GM12875 (cell line): ENCODE measurements around the gene CPSF3.

Source experiments
- H3K4me3 ChIP-seq: one replicate; pipeline ENCODE4 v1.5.1; 2011; ENCODE audit warnings: low read depth, low read length, control low read depth
- TF ChIP-seq, protein P1 (sequence below): IDR thresholded peaks from 2 replicates; pipeline ENCODE4 v1.5.1; 2011; ENCODE audit warnings: low read depth, mild to moderate bottlenecking, control low read depth, inconsistent platforms, low read length, moderate library complexity, borderline replicate concordance; ENCODE audit not compliant: insufficient read depth

Gene CPSF3

DNA sequence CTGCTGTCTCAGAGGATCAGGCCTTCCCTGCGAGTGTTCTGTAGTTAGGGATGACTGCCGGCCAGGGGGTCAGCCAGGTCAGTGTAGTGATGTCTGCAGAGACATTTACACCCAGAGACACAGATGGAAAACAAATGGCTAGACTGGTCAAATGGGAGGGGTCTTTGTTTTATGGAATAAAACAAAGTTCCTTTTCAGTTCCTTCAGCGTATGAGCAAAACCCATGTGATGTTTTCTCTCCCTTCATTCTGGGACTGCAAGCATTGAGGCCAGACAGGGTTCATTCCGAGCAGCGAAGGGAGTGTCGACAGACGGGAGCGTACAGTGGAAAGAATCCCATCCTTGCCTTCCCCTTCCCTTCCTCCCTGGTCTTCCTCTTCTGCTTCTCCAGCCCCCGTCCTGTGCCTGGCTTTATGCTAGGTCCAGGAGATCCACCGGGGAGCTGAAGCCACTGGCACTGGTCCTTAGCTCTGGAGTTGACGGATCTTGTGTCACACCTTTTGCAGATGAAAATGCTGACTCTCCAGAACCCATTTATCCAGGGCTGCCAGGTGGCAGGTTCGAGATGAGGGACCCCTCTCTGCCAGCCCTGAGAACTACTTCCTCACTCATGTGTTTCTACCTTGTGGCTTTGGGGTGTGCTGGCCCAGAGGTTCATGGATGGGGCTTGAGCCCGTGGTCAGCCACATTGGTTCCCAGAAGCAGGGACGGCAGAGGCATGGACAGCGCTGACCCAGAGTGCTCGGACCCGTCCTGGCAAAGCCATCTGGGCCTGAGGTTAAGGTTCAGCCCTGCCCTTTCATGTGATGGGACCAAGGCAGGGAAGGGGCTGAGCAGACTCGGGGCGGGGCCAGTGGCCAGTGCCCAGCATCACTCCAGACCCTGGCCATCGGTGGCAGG is 24.3 kb upstream of the CPSF3 start:
- TF ChIP-seq, protein P1, sequence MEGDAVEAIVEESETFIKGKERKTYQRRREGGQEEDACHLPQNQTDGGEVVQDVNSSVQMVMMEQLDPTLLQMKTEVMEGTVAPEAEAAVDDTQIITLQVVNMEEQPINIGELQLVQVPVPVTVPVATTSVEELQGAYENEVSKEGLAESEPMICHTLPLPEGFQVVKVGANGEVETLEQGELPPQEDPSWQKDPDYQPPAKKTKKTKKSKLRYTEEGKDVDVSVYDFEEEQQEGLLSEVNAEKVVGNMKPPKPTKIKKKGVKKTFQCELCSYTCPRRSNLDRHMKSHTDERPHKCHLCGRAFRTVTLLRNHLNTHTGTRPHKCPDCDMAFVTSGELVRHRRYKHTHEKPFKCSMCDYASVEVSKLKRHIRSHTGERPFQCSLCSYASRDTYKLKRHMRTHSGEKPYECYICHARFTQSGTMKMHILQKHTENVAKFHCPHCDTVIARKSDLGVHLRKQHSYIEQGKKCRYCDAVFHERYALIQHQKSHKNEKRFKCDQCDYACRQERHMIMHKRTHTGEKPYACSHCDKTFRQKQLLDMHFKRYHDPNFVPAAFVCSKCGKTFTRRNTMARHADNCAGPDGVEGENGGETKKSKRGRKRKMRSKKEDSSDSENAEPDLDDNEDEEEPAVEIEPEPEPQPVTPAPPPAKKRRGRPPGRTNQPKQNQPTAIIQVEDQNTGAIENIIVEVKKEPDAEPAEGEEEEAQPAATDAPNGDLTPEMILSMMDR, result no peak
- H3K4me3 ChIP-seq, result no peak overlapping the region

DNA sequence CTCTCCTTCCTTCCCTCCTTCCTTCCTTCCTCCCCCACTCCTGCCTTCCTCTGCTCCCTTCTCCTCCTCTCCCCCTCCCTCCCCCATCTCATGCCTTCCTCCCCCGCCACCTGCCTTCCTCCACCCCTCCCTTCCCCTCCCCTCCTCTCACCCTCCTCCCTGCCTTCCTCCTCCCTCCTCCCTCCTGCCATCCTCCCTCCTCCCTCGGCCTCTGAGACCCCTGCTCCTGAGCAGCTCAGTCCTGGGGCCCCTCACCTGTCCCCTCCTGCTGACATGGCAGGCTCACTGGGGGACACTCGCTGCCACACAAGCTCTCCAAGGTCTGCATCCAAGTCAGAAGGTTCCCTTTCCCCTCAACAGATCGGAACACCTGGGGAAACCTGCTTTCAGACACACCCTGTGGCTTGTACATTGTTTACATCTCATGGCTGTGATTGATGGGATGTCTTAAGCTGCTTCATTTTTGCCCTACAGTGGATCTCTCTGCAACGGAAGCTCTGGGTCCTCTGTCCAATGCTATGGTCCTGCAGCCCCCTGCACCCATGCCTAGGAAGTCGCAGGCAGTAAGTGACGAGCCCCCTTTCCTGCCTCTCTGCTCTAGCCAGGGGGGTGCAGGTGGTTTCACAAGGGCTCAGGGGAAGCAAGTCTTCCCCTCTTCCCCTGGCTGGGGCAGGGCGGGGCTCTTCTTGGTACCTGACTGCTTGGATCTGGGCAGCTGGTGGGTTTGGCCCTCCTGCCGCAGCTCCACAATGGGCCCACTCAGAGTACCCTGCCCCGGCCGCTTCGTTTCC is 23.0 kb upstream of the CPSF3 start:
- no peak overlapping the region for H3K4me3 ChIP-seq
- TF ChIP-seq, protein P1, result no peak

DNA sequence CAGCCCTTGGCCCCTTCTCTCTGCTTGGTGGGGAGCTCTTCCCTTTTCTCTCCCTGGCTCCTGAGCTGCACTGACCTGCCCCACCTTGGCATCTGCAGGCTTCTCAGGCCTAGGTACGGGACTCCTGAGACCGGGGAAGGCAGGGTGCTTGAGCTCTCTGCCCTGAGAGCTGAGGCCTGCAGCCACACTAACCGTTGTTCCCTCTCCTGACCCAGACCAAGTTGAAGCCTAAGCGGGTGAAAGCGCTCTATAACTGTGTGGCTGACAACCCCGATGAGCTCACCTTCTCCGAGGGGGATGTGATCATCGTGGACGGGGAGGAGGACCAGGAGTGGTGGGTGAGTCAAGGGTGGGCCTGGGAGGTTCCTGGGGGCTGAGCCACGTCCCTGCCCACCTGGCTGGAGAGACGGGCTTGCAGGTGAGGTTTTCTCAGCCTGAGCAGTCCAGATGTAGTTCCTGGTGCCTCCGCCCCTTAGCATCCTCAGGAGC is 22.4 kb upstream of the CPSF3 start:
- TF ChIP-seq, protein P1, result no peak
- H3K4me3 ChIP-seq, result no peak overlapping the region

DNA sequence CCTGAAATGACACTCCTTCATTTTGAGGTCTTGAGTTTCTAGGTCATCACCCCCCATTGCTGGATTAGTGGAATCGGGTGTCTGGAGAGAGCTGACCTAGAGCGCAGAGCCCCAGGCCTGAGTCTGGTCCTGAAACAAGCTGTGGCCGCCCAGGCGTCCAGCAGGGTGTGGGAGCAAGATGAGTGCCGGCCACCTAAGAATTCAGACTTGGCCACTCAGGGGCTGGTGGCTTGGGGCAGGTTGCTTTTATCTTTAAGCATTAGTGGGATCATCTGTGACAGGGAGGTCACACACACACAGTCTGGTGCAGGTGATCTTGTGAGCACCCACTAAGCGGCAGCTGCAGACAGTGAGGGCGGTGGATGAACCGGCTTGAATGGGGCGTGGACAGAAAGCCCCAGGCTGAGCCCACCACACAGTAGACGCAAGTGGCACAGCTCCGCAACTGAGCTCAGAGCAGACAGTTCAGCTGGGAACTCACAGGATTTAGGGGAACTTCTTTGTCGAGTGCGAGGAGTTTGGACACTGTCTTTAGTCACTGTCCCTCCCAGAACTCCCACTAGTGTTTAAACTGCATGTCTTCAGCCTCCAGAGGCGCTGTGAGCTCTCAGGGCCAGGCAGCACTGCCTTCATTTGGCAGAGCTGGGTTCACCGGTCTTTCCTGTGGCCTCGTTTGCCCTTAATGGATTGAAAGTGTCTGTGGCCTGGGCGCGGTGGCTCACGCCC is 21.6 kb upstream of the CPSF3 start:
- H3K4me3 ChIP-seq, result no peak overlapping the region
- TF ChIP-seq, protein P1, result no peak

DNA sequence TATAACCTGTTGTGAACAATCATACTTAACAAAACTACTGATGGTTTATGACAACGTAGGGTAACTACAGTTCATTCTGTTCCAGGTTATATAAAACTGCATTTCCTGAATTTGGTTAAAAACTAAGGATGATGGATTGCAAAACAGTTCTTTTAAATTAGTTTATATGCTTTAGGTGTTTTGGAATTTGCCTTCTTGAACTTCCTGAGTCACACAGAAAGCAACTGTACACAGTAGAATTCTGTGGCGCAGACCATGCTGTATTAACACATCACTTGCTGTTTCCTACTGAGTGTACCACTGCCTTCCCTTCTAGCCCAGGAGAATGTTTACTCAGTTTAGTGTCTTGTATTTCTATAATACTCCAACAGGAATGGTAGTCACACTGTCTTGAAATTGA is 19.5 kb upstream of the CPSF3 start:
- H3K4me3 ChIP-seq, result no peak overlapping the region
- TF ChIP-seq, protein P1, result no peak

DNA sequence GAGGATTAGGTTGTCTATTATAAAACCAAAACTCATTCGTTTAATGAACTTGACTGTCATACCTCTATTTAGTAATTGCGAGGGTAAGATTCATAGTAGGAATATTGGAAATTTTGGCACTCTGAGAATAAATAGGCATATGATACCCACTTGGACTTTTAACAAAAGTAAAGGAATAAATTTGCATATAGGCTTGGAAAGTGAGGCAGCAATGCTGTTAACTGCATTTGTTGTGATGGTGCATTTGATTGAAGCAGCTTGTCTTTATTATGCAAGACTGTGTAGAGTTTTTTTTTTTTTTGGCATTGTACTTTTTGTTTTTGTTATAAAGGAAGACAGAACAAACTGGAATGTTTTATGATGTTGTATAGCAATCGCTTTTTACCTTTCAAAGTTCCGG is 19.0 kb upstream of the CPSF3 start:
- TF ChIP-seq, protein P1, result no peak
- H3K4me3 ChIP-seq, result no peak overlapping the region
